GM12878 (cell line): Measurements from ENCODE around the gene ZNF552.

Experiments
- CTCF ChIP-seq, 3 experiments: IDR thresholded peaks in 2 of 3; conservative IDR thresholded peaks in 1 of 3; 2 replicates each; pipeline ENCODE4 v1.5.1; 2011; ENCODE audit warnings: low read depth in 3 of 3, low read length in 3 of 3, mild to moderate bottlenecking in 3 of 3, control low read depth in 2 of 3, moderate library complexity in 2 of 3, inconsistent platforms in 1 of 3, mixed read lengths in 1 of 3; ENCODE audit not compliant: control insufficient read depth in 2 of 3, insufficient read depth in 1 of 3; ENCODE audit errors: extremely low read depth in 1 of 3
- ESRRA ChIP-seq: IDR thresholded peaks from 2 replicates; pipeline ENCODE4 v1.6.1; 2012; ENCODE audit warnings: mild to moderate bottlenecking, low read length, improper control_type of control experiment
- EZH2 ChIP-seq: IDR thresholded peaks from 2 replicates; pipeline ENCODE4 v1.6.1; 2012; ENCODE audit warnings: low read depth, mild to moderate bottlenecking, control low read depth, inconsistent platforms, low read length, borderline replicate concordance; ENCODE audit not compliant: control insufficient read depth
- GABPA ChIP-seq: IDR thresholded peaks from 2 replicates; pipeline ENCODE4 v1.6.1; 2014; ENCODE audit warnings: antibody characterized with exemption, low read depth, mild to moderate bottlenecking, inconsistent platforms
- MAX ChIP-seq: IDR thresholded peaks from 2 replicates; pipeline ENCODE4 v1.6.1; 2012; ENCODE audit warnings: low read depth, low read length, improper control_type of control experiment
- NRF1 ChIP-seq: conservative IDR thresholded peaks from 2 replicates; pipeline ENCODE4 v1.6.1; 2011; ENCODE audit warnings: mild to moderate bottlenecking, low read depth, low read length, improper control_type of control experiment
- POLR2AphosphoS5 ChIP-seq: IDR thresholded peaks from 2 replicates; pipeline ENCODE4 v1.6.1; 2011; ENCODE audit warnings: mild to moderate bottlenecking, low read length, inconsistent platforms

GRCh38 chr19:57776764-57777296, 37.9 kb downstream of the ZNF552 start:
- TF ChIP-seq EZH2 = no peak
- TF ChIP-seq POLR2AphosphoS5 = no peak
- TF ChIP-seq CTCF (IDR thresholded peaks at IDR 0.05 in 2 of 3, conservative IDR thresholded peaks at IDR 0.05 in 1 of 3; ENCODE audit: control insufficient read depth in 2 of 3, extremely low read depth in 1 of 3, insufficient read depth in 1 of 3, low read depth in 3 of 3, low read length in 3 of 3) = no peak
- no peak for TF ChIP-seq GABPA
- no peak for TF ChIP-seq MAX
- TF ChIP-seq ESRRA = no peak
- no peak for TF ChIP-seq NRF1
